Chondrocyte (in vitro differentiated cells): Measurements from ENCODE around the gene C12orf57. TPM values are rescaled to one million over a fixed set of nuclear protein-coding genes. Genes with fewer than 3 reads are reported as not detected.

Experiments used
- DNase-seq: peaks from one replicate; pipeline ENCODE4 v3.0.0; 2021; ENCODE audit warnings: mixed read lengths, low spot score
- H3K27ac Mint-ChIP-seq: one replicate; pipeline ENCODE4 v1.8.0; 2021; ENCODE audit warnings: mild to moderate bottlenecking, moderate library complexity, mixed read lengths; ENCODE audit not compliant: unreplicated experiment
- H3K27me3 Mint-ChIP-seq: 2 replicates; pipeline ENCODE4 v1.8.0; 2021; ENCODE audit warnings: low read depth, mixed read lengths
- H3K36me3 Mint-ChIP-seq: 2 replicates; pipeline ENCODE4 v1.8.0; 2021; ENCODE audit warnings: low read depth, mixed read lengths
- H3K4me1 Mint-ChIP-seq: 2 replicates; pipeline ENCODE4 v1.8.0; 2021; ENCODE audit warnings: low read depth, mild to moderate bottlenecking, mixed read lengths
- H3K4me3 Mint-ChIP-seq: one replicate; pipeline ENCODE4 v1.8.0; 2021; ENCODE audit warnings: mild to moderate bottlenecking, moderate library complexity, mixed read lengths; ENCODE audit not compliant: unreplicated experiment
- H3K9me3 Mint-ChIP-seq: 2 replicates; pipeline ENCODE4 v1.8.0; 2021; ENCODE audit warnings: low read depth, mixed read lengths
- CTCF ChIP-seq: fragments of 200-600 bp; sonication (generic); IDR thresholded peaks from 2 replicates; pipeline ENCODE4 v1.5.0; 2021; ENCODE audit warnings: antibody characterized with exemption, mild to moderate bottlenecking, moderate library complexity
- total RNA-seq: library from RNA; stranded (reverse); gene quantifications from 3 replicates; pipeline ENCODE4 v1.2.1, GENCODE V29; 2021

Gene C12orf57
- total RNA-seq, 1 donor from 2014 or later: 233 TPM

GRCh38 chr12:6937481-6938352 lies 6.1 kb upstream of the C12orf57 start:
- peak; percentile 92 for TF ChIP-seq CTCF
- no peaks in the 10 kb centered on the region for H3K9me3 Mint-ChIP-seq
- H3K4me3 Mint-ChIP-seq: peak overlapping the region; percentile 72
- H3K4me1 Mint-ChIP-seq: peaks cover 58% of the 10 kb centered on the region
- no peak for DNase-seq
- peak overlapping the region; percentile 78 for H3K27ac Mint-ChIP-seq
- H3K27me3 Mint-ChIP-seq: no peaks in the 10 kb centered on the region
- H3K36me3 Mint-ChIP-seq: peaks cover 30% of the 10 kb centered on the region

- no peak for DNase-seq
- Mint-ChIP-seq H3K36me3 (peaks cover 30% of the 10 kb centered on the region), H3K4me1 (peaks cover 58% of the 10 kb centered on the region), H3K27ac (peak overlapping the region; percentile 81), H3K4me3 (peak overlapping the region; percentile 72), H3K27me3 (no peaks in the 10 kb centered on the region), H3K9me3 (no peaks in the 10 kb centered on the region)
- TF ChIP-seq CTCF: no peak
Measured at GRCh38 chr12:6938353-6939190, 5.2 kb upstream of the C12orf57 start.

- Mint-ChIP-seq H3K4me3 (no peak overlapping the region), H3K27me3 (no peaks in the 10 kb centered on the region), H3K27ac (peak overlapping the region; percentile 81), H3K4me1 (peaks cover 55% of the 10 kb centered on the region), H3K9me3 (no peaks in the 10 kb centered on the region), H3K36me3 (peaks cover 27% of the 10 kb centered on the region)
- TF ChIP-seq CTCF: no peak
- DNase-seq: no peak
Measured at GRCh38 chr12:6939191-6939540, 4.7 kb upstream of the C12orf57 start.

GRCh38 chr12:6941267-6941666 lies 2.6 kb upstream of the C12orf57 start:
- Mint-ChIP-seq H3K36me3 (peaks cover 14% of the 10 kb centered on the region), H3K4me3 (no peak overlapping the region), H3K4me1 (peaks cover 53% of the 10 kb centered on the region), H3K27ac (peak overlapping the region; percentile 49), H3K9me3 (no peaks in the 10 kb centered on the region), H3K27me3 (no peaks in the 10 kb centered on the region)
- no peak for DNase-seq
- no peak for TF ChIP-seq CTCF

GRCh38 chr12:6941782-6942181 lies 2.0 kb upstream of the C12orf57 start:
- no peak for TF ChIP-seq CTCF
- DNase-seq: no peak
- Mint-ChIP-seq H3K27me3 (no peaks in the 10 kb centered on the region), H3K27ac (no peak overlapping the region), H3K4me3 (no peak overlapping the region), H3K36me3 (peaks cover 11% of the 10 kb centered on the region), H3K4me1 (peaks cover 49% of the 10 kb centered on the region), H3K9me3 (no peaks in the 10 kb centered on the region)
